Measurements from ENCODE around the gene GNG14.

GRCh38 chr19:12665671-12666264, 22.0 kb upstream of the GNG14 start:
- TF ChIP-seq SIN3A (IDR thresholded peaks at IDR 0.05; ENCODE audit: low read depth) (no peak), EZH2phosphoT487 (IDR thresholded peaks at IDR 0.05; ENCODE audit: borderline replicate concordance) (no peak), POLR2A (IDR thresholded peaks at IDR 0.05; ENCODE audit: borderline replicate concordance, extremely low read depth, insufficient read depth, insufficient read length) (no peak), ATF3 (IDR thresholded peaks at IDR 0.05) (no peak), EZH2 (IDR thresholded peaks at IDR 0.05) (no peak), TCF7L2 (IDR thresholded peaks at IDR 0.05; ENCODE audit: borderline replicate concordance, extremely low read depth, insufficient read depth, insufficient read length) (no peak), CTCF (IDR thresholded peaks at IDR 0.05 in 2 of 3, conservative IDR thresholded peaks at IDR 0.05 in 1 of 3; ENCODE audit: borderline replicate concordance in 1 of 3, insufficient read depth in 1 of 3, low read depth in 2 of 3, low read length in 2 of 3) (no peak)
